Vagina (tissue), 2 donors: ENCODE results near the gene POLR3E. TPM values are rescaled to one million over a fixed set of nuclear protein-coding genes. Genes with fewer than 3 reads are reported as not detected.

Source experiments
- DNase-seq, 2 donors: peaks; one replicate each; pipeline ENCODE4 v3.0.0-alpha.2; 2017; ENCODE audit errors: extremely low spot score in 2 of 2
- H3K27ac ChIP-seq: fragments of 200-600 bp; sonication (generic); one replicate; pipeline ENCODE4 v1.5.1; 2019
- H3K27me3 ChIP-seq: fragments of 200-600 bp; sonication (generic); one replicate; pipeline ENCODE4 v1.5.1; 2019
- H3K36me3 ChIP-seq, 2 donors: fragments of 200-600 bp; sonication (generic); one replicate each; pipeline ENCODE4 v1.5.1; 2017 to 2019
- H3K4me1 ChIP-seq: fragments of 200-600 bp; sonication (generic); one replicate; pipeline ENCODE4 v1.5.1; 2019
- H3K4me3 ChIP-seq, 2 donors: fragments of 200-600 bp; sonication (generic); 1 replicate in 1 of 2; 2 replicates in 1 of 2; pipeline ENCODE4 v1.5.1; 2016 to 2019
- H3K9me3 ChIP-seq: fragments of 200-600 bp; sonication (generic); one replicate; pipeline ENCODE4 v1.5.1; 2019
- CTCF ChIP-seq, 3 experiments: fragments of 450-650 bp in 2 of 3; fragments of 200-600 bp in 1 of 3; sonication (generic) in 1 of 3; IDR thresholded peaks; one replicate each; pipeline ENCODE4 v1.5.1; 2017 to 2019; ENCODE audit warnings: antibody characterized with exemption in 3 of 3, mild to moderate bottlenecking in 2 of 3, moderate library complexity in 2 of 3
- POLR2A ChIP-seq, 2 donors: fragments of 450-650 bp; IDR thresholded peaks; one replicate each; pipeline ENCODE4 v1.6.1; 2017; ENCODE audit warnings: antibody characterized with exemption in 2 of 2, mild to moderate bottlenecking in 2 of 2, moderate library complexity in 2 of 2
- POLR2AphosphoS5 ChIP-seq, 2 donors: sonication (generic); formaldehyde crosslinking; IDR thresholded peaks; one replicate each; pipeline ENCODE4 v1.9.0; 2017; ENCODE audit warnings: antibody characterized with exemption in 2 of 2, mild to moderate bottlenecking in 2 of 2, low read depth in 1 of 2; ENCODE audit not compliant: insufficient read depth in 1 of 2
- intact Hi-C: fragments of 100-400 bp; cut with DNase I; formaldehyde crosslinking; loops from one replicate; pipeline ENCODE4 v1.15.1; 2023
- total RNA-seq: library from RNA; depleted of rRNA; stranded (reverse); fragments of >200 nt; gene quantifications from one replicate; pipeline ENCODE4 v1.2.3, GENCODE V29; 2016

The POLR3E gene
- total RNA-seq, 1 donor from 2014 or later = 38.5 TPM

- Histone ChIP-seq H3K4me3 (no peak overlapping the region), H3K27ac (no peak overlapping the region), H3K4me1 (peaks cover 9% of the 10 kb centered on the region), H3K9me3 (no peaks in the 10 kb centered on the region), H3K36me3 (peaks cover 0 to 57% of the 10 kb centered on the region in 2 donors), H3K27me3 (no peaks in the 10 kb centered on the region)
- intact Hi-C loops = no loop called here
- TF ChIP-seq POLR2A (IDR thresholded peaks at IDR 0.05) = no peak
- TF ChIP-seq CTCF (IDR thresholded peaks at IDR 0.05) = no peak
- no peak for TF ChIP-seq POLR2AphosphoS5 (IDR thresholded peaks at IDR 0.05; ENCODE audit: insufficient read depth in 1 of 2, low read depth in 1 of 2)
- DNase-seq = no peak
Observed at GRCh38 chr16:22326369-22326652, 29.1 kb downstream of the POLR3E start.

GRCh38 chr16:22326771-22327445 is 29.7 kb downstream of the POLR3E start:
- Histone ChIP-seq H3K4me3 (no peak overlapping the region), H3K9me3 (no peaks in the 10 kb centered on the region), H3K27ac (no peak overlapping the region), H3K4me1 (peaks cover 4% of the 10 kb centered on the region), H3K36me3 (peaks cover 0 to 59% of the 10 kb centered on the region in 2 donors), H3K27me3 (no peaks in the 10 kb centered on the region)
- peak in 1 of 2 donors; percentile 55 for DNase-seq
- no peak for TF ChIP-seq POLR2A (IDR thresholded peaks at IDR 0.05)
- TF ChIP-seq POLR2AphosphoS5 (IDR thresholded peaks at IDR 0.05; ENCODE audit: insufficient read depth in 1 of 2, low read depth in 1 of 2) = no peak
- no peak for TF ChIP-seq CTCF (IDR thresholded peaks at IDR 0.05)
- intact Hi-C loops = no loop called here

GRCh38 chr16:22327446-22327775 is 30.2 kb downstream of the POLR3E start:
- H3K4me3 ChIP-seq = no peak overlapping the region
- H3K27me3 ChIP-seq = no peaks in the 10 kb centered on the region
- no peaks in the 10 kb centered on the region for H3K9me3 ChIP-seq
- peaks cover 4% of the 10 kb centered on the region for H3K4me1 ChIP-seq
- no peak for TF ChIP-seq POLR2A (IDR thresholded peaks at IDR 0.05)
- TF ChIP-seq POLR2AphosphoS5 (IDR thresholded peaks at IDR 0.05; ENCODE audit: insufficient read depth in 1 of 2, low read depth in 1 of 2) = no peak
- TF ChIP-seq CTCF (IDR thresholded peaks at IDR 0.05) = no peak
- peaks cover 0 to 64% of the 10 kb centered on the region in 2 donors for H3K36me3 ChIP-seq
- peak in 1 of 2 donors; percentile 52 for DNase-seq
- H3K27ac ChIP-seq = no peak overlapping the region
- intact Hi-C loops = no loop called here

- H3K36me3 ChIP-seq = peaks cover 0 to 69% of the 10 kb centered on the region in 2 donors
- TF ChIP-seq CTCF (IDR thresholded peaks at IDR 0.05) (no peak), POLR2A (IDR thresholded peaks at IDR 0.05) (no peak)
- no peaks in the 10 kb centered on the region for H3K27me3 ChIP-seq
- no peaks in the 10 kb centered on the region for H3K9me3 ChIP-seq
- peak in 1 of 2 donors; percentile 49 for DNase-seq
- no peak overlapping the region for H3K4me3 ChIP-seq
- intact Hi-C loops = no loop called here
- H3K4me1 ChIP-seq = peaks cover 4% of the 10 kb centered on the region
- no peak overlapping the region for H3K27ac ChIP-seq
Observed at GRCh38 chr16:22328081-22328725, 31.0 kb downstream of the POLR3E start.

GRCh38 chr16:22329199-22329695 is 32.0 kb downstream of the POLR3E start:
- peaks cover 0 to 74% of the 10 kb centered on the region in 2 donors for H3K36me3 ChIP-seq
- no peaks in the 10 kb centered on the region for H3K9me3 ChIP-seq
- TF ChIP-seq POLR2AphosphoS5 (IDR thresholded peaks at IDR 0.05; ENCODE audit: insufficient read depth in 1 of 2, low read depth in 1 of 2) = no peak
- no peak for TF ChIP-seq POLR2A (IDR thresholded peaks at IDR 0.05)
- no peak for TF ChIP-seq CTCF (IDR thresholded peaks at IDR 0.05)
- no peak overlapping the region for H3K27ac ChIP-seq
- H3K27me3 ChIP-seq = no peaks in the 10 kb centered on the region
- peaks cover 4% of the 10 kb centered on the region for H3K4me1 ChIP-seq
- intact Hi-C loops = no loop called here
- no peak for DNase-seq
- no peak overlapping the region for H3K4me3 ChIP-seq
